Osteoblast (primary cell): ENCODE measurements around the gene SPTLC2. TPM values are rescaled to one million over a fixed set of nuclear protein-coding genes. Genes with fewer than 3 reads are reported as not detected.

ENCODE experiments used
- DNase-seq: peaks from one replicate; pipeline ENCODE4 v3.0.0; 2011; ENCODE audit warnings: low spot score, mixed read lengths; ENCODE audit not compliant: insufficient read length; ENCODE audit errors: missing footprints
- H2AFZ ChIP-seq: 2 replicates; pipeline ENCODE4 v1.6.0; 2011; ENCODE audit warnings: mild to moderate bottlenecking, low read length
- H3K27ac ChIP-seq: 2 replicates; pipeline ENCODE4 v1.5.1; 2011; ENCODE audit warnings: mild to moderate bottlenecking, low read depth, low read length, moderate library complexity
- H3K27me3 ChIP-seq: 2 replicates; pipeline ENCODE4 v1.6.0; 2012; ENCODE audit warnings: mild to moderate bottlenecking, control low read depth, inconsistent platforms, low read length, moderate library complexity; ENCODE audit not compliant: insufficient read depth
- H3K36me3 ChIP-seq: 2 replicates; pipeline ENCODE4 v1.5.1; 2011; ENCODE audit warnings: mild to moderate bottlenecking, low read length, control low read depth, moderate library complexity; ENCODE audit not compliant: insufficient read depth
- H3K4me1 ChIP-seq: 2 replicates; pipeline ENCODE4 v1.5.1; 2011; ENCODE audit warnings: mild to moderate bottlenecking, low read length, control low read depth, moderate library complexity; ENCODE audit not compliant: insufficient read depth
- H3K4me2 ChIP-seq: 2 replicates; pipeline ENCODE4 v1.6.0; 2011; ENCODE audit warnings: mild to moderate bottlenecking, low read length; ENCODE audit not compliant: insufficient read depth
- H3K4me3 ChIP-seq: fragments of 200-600 bp; sonication (generic); 3 replicates; pipeline ENCODE4 v1.5.1; 2012; ENCODE audit warnings: mild to moderate bottlenecking, low read length, inconsistent platforms; ENCODE audit not compliant: insufficient read depth
- H3K79me2 ChIP-seq: 2 replicates; pipeline ENCODE4 v1.6.0; 2012; ENCODE audit warnings: mild to moderate bottlenecking, low read length, control low read depth, inconsistent platforms; ENCODE audit not compliant: insufficient read depth
- H3K9me3 ChIP-seq: 2 replicates; pipeline ENCODE4 v1.5.1; 2011; ENCODE audit warnings: low read depth, low read length, control low read depth
- H4K20me1 ChIP-seq: 2 replicates; pipeline ENCODE4 v1.6.0; 2012; ENCODE audit warnings: mild to moderate bottlenecking, low read length, control low read depth; ENCODE audit not compliant: insufficient read depth
- CTCF ChIP-seq: IDR thresholded peaks from 2 replicates; pipeline ENCODE4 v1.5.1; 2011; ENCODE audit warnings: mild to moderate bottlenecking, low read depth, low read length, moderate library complexity; ENCODE audit errors: extremely low read depth
- total RNA-seq: library from RNA; depleted of rRNA; stranded (reverse); fragments of >200 nt; gene quantifications from 2 replicates; pipeline ENCODE4 v1.2.3, GENCODE V29; 2012

The SPTLC2 gene
- total RNA-seq, 1 donor = 59.0 TPM

DNA sequence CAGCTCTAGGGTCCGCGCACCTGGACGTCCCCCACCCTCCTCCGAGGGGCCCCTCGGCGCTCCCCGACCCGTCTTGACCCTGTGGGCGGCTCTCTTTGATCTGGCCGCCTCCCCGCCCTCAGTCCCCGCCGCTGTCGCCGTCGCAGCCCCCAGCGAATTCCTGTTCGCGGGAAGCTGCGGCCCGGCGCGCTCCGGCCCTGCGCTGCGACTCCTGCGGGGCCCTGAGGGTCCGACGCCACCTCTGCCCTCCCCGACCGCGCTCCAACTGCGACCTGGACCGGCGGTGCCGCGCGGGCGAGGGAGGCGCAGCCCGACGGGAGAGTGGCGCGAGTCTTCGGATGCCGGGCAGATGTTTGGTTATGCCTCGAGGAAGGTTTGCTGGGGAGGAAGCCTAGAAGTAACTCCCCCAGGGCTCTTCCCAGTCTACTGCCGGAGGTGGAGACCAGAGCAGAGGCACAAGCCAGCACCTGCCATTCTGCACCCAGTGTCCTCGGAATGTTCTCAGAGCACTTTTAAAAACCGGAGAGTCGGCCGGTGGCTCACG lies 117.4 kb downstream of the SPTLC2 start:
- Histone ChIP-seq H3K4me3 (peak overlapping the region; percentile 63), H3K79me2 (no peaks in the 10 kb centered on the region), H3K4me1 (peaks cover 4% of the 10 kb centered on the region), H3K9me3 (no peaks in the 10 kb centered on the region), H3K36me3 (no peaks in the 10 kb centered on the region), H3K27ac (no peak overlapping the region), H3K27me3 (peaks cover 24% of the 10 kb centered on the region), H3K4me2 (peak overlapping the region; percentile 74), H2AFZ (no peak overlapping the region), H4K20me1 (no peaks in the 10 kb centered on the region)
- TF ChIP-seq CTCF = no peak
- peak; percentile 78 for DNase-seq

DNA sequence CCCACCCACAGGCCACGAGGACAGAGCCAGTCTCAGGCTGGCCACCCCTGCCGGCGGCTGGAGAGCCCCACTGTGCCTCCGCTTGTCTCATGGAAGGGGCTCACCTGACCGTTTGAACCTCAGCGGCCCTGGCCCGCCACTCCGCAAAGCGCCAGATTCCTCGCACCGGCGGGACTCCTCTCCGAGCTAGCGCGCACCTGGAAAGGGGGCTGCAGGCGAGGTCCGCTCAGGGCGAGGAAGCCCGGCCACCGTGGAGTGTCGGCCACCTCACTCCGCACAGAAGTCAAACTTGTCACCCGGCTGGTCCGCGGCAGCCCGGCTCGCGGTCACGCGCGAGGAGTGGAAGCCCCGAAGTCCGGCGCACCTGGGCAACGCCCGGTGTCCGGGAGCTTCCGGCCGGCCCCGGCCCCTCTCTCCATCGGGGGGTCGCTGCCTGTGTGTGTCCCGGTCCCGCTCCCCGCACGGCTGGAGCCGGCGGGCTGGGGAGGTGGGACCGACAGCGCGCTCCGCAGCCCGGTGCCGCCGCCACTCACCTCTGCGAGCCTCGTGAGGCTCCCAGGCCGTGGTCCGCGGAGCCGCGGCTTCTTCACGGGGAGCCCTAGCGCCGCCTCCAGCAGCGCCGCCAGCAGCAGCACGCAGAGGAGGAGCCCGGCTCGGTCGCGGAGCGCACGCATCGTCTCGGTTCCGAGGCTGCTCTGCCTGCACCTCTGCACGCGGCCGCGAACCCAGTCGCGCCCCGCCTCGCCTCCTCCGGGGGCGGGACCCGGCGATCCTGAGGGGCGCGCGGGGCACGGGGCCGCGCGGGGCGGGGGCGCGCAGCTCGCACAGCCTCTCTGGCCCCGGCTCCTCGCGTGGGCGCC lies 118.1 kb downstream of the SPTLC2 start, which contains the start of gene ISM2:
TSS of gene ISM2 (minus strand) at position 697 of the 860 bp plus-strand sequence. CDS start at position 674, 23 bp downstream.
- Histone ChIP-seq H2AFZ (no peak within 1 kb of the TSS), H3K4me2 (peak within 1 kb of the TSS; percentile 74), H3K36me3 (no peaks in the 10 kb centered on the region), H3K9me3 (no peaks in the 10 kb centered on the region), H3K27me3 (peaks cover 24% of the 10 kb centered on the region), H3K4me1 (peaks cover 4% of the 10 kb centered on the region), H4K20me1 (no peaks in the 10 kb centered on the region), H3K4me3 (peak within 1 kb of the TSS; percentile 63), H3K79me2 (no peaks in the 10 kb centered on the region), H3K27ac (no peak within 1 kb of the TSS)
- no peak for TF ChIP-seq CTCF
- peak; percentile 95 for DNase-seq

- TF ChIP-seq CTCF = no peak
- DNase-seq = peak; percentile 54
These were observed 121.1 kb downstream of the SPTLC2 start for GRCh38 chr14:77495334-77495733.

DNA sequence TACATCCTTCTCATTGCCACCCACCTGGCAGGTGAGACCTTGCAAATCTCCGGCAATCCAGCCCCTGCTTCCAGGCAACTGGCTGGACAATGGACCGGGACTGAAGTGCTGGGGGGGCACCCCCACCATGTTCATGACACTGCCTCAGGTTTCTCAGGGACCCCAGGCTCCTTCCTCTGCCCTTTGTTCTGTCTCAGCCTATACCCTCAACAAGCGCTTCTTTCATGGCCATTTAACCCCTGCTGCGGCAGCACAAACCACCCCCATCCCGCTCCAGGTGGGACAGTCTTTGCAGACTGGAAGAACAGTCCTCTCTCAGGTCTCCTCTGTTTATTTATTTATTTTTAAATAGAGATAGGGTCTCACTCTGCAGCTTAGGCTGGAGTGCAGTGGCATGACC lies 125.4 kb downstream of the SPTLC2 start:
- no peak for TF ChIP-seq CTCF
- H3K4me1 ChIP-seq = peaks cover 2% of the 10 kb centered on the region
- no peak for DNase-seq
- no peaks in the 10 kb centered on the region for H3K79me2 ChIP-seq
- H3K27me3 ChIP-seq = no peaks in the 10 kb centered on the region
- no peak overlapping the region for H3K27ac ChIP-seq
- H4K20me1 ChIP-seq = no peaks in the 10 kb centered on the region
- H2AFZ ChIP-seq = no peak overlapping the region
- no peak overlapping the region for H3K4me2 ChIP-seq
- H3K36me3 ChIP-seq = no peaks in the 10 kb centered on the region
- no peak overlapping the region for H3K4me3 ChIP-seq
- no peaks in the 10 kb centered on the region for H3K9me3 ChIP-seq

More at GRCh38 chr14:77495334-77495733, 121.1 kb downstream of the SPTLC2 start:
- Histone ChIP-seq H3K27ac (no peak overlapping the region), H3K9me3 (no peaks in the 10 kb centered on the region), H4K20me1 (no peaks in the 10 kb centered on the region), H3K36me3 (no peaks in the 10 kb centered on the region), H3K79me2 (no peaks in the 10 kb centered on the region), H3K4me3 (no peak overlapping the region), H3K4me2 (no peak overlapping the region), H3K27me3 (peaks cover 23% of the 10 kb centered on the region), H3K4me1 (peaks cover 4% of the 10 kb centered on the region), H2AFZ (no peak overlapping the region)
